HEK293T (cell line): ENCODE measurements around the gene EPHB2.

Experiments used
- CTCF ChIA-PET: fragments of 350-600 bp; formaldehyde crosslinking; extraction: SDS; loops from one replicate; lab custom pipeline; 2021; ENCODE audit warnings: antibody characterized with exemption, inconsistent platforms; lab: Yijun Ruan, JAX
- POLR2A ChIA-PET: fragments of 350-600 bp; formaldehyde crosslinking; extraction: SDS; loops from one replicate; lab custom pipeline; 2020; ENCODE audit warnings: antibody characterized with exemption, inconsistent platforms; lab: Yijun Ruan, JAX
- DNase-seq: peaks from one replicate; pipeline ENCODE4 v3.0.0; 2012; ENCODE audit warnings: mixed read lengths; ENCODE audit errors: extremely low spot score
- ARNT ChIP-seq: fragments of 450-650 bp; IDR thresholded peaks from 2 replicates; pipeline ENCODE4 v1.6.1; 2017; ENCODE audit warnings: mild to moderate bottlenecking
- BHLHE40 ChIP-seq: fragments of 450-650 bp; IDR thresholded peaks from 2 replicates; pipeline ENCODE4 v1.6.1; 2016; ENCODE audit warnings: mild to moderate bottlenecking, moderate library complexity, borderline replicate concordance
- CTBP1 ChIP-seq: fragments of 450-650 bp; IDR thresholded peaks from 2 replicates; pipeline ENCODE4 v1.6.1; 2016; ENCODE audit warnings: borderline replicate concordance
- ELF4 ChIP-seq: fragments of 450-650 bp; IDR thresholded peaks from 2 replicates; pipeline ENCODE4 v1.6.1; 2017; ENCODE audit warnings: antibody characterized with exemption
- FOXA1 ChIP-seq: fragments of 450-650 bp; IDR thresholded peaks from 2 replicates; pipeline ENCODE4 v1.6.1; 2016; ENCODE audit warnings: mild to moderate bottlenecking
- FOXK2 ChIP-seq: fragments of 450-650 bp; IDR thresholded peaks from 2 replicates; pipeline ENCODE4 v1.6.1; 2016; ENCODE audit warnings: mild to moderate bottlenecking
- FOXM1 ChIP-seq: fragments of 450-650 bp; IDR thresholded peaks from 2 replicates; pipeline ENCODE4 v1.6.1; 2017; ENCODE audit warnings: mild to moderate bottlenecking, borderline replicate concordance
- HDGF ChIP-seq: fragments of 450-650 bp; IDR thresholded peaks from 2 replicates; pipeline ENCODE4 v1.6.1; 2017; ENCODE audit warnings: antibody characterized with exemption, borderline replicate concordance
- L3MBTL2 ChIP-seq: fragments of 450-650 bp; conservative IDR thresholded peaks from 2 replicates; pipeline ENCODE4 v1.6.1; 2016; ENCODE audit warnings: mild to moderate bottlenecking
- LEF1 ChIP-seq: fragments of 450-650 bp; IDR thresholded peaks from 2 replicates; pipeline ENCODE4 v1.6.1; 2017; ENCODE audit warnings: mild to moderate bottlenecking, borderline replicate concordance
- NFRKB ChIP-seq: fragments of 450-650 bp; IDR thresholded peaks from 2 replicates; pipeline ENCODE4 v1.6.1; 2016; ENCODE audit warnings: mild to moderate bottlenecking, moderate library complexity
- SP1 ChIP-seq: fragments of 450-650 bp; IDR thresholded peaks from 2 replicates; pipeline ENCODE4 v1.6.1; 2017
- SUZ12 ChIP-seq: fragments of 450-650 bp; IDR thresholded peaks from 2 replicates; pipeline ENCODE4 v1.6.1; 2016; ENCODE audit warnings: mild to moderate bottlenecking
- TARDBP ChIP-seq: fragments of 450-650 bp; IDR thresholded peaks from 2 replicates; pipeline ENCODE4 v1.6.1; 2016
- ZNF384 ChIP-seq: fragments of 450-650 bp; IDR thresholded peaks from 2 replicates; pipeline ENCODE4 v1.6.1; 2016
- TF ChIP-seq, protein P1 (sequence below): fragments of 450-650 bp; IDR thresholded peaks from 2 replicates; pipeline ENCODE4 v1.6.1; 2016

EPHB2 gene

DNA sequence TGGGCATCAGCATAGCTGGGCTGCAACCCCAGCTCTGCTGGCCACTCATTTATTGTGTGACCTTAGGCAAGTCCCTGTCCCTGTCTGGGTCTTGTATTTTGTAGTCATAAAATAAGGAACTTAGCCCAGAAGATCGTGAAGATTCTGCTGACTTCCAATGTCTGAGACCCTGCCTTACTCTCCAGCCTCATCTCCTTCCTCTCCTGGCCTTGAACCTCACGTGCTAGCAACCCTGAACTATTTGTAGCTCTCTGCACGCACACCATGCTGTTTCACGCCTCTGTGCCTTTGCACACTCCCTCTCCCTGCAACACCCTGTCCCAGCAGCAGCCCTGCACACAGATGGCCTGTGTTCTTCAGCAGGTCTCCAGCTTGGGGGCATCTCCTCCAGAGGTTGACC is 140.9 kb downstream of the EPHB2 start:
- POLR2A ChIA-PET: no interaction called here
- DNase-seq: no peak
- TF ChIP-seq LEF1 (no peak), ARNT (no peak), L3MBTL2 (no peak), SUZ12 (no peak), HDGF (no peak), CTBP1 (no peak), ELF4 (no peak), SP1 (no peak), ZNF384 (no peak), BHLHE40 (no peak), FOXK2 (no peak), FOXM1 (no peak), FOXA1 (no peak), TARDBP (no peak), NFRKB (no peak)
- TF ChIP-seq, protein P1, sequence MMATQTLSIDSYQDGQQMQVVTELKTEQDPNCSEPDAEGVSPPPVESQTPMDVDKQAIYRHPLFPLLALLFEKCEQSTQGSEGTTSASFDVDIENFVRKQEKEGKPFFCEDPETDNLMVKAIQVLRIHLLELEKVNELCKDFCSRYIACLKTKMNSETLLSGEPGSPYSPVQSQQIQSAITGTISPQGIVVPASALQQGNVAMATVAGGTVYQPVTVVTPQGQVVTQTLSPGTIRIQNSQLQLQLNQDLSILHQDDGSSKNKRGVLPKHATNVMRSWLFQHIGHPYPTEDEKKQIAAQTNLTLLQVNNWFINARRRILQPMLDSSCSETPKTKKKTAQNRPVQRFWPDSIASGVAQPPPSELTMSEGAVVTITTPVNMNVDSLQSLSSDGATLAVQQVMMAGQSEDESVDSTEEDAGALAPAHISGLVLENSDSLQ: no peak
- CTCF ChIA-PET: no interaction called here

DNA sequence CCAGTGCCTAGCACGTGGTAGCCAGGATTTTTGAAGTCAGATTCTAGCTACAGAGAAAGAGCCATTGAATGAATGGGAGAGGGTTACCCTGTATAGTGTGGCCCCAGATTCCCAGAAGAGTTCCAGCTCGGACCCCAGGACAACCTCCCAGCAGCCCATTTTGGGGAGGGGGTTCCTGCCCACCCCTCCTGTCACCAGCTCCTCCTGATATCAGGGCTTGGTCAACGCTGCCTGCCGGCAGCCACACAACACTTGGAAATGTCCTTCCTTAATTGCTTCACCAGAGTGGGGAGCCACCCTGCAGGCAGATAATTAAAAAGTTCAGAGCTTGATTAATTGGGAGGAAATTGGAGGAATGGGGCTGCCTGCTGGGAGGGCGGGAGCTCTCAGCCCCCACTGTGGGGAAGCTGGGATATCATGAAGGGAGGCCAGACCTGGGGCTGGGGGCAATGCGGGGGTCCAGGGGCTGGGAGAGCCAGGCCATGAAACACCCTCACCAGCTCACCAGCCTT is 141.6 kb downstream of the EPHB2 start:
- POLR2A ChIA-PET: no interaction called here
- TF ChIP-seq FOXA1: no peak
- TF ChIP-seq L3MBTL2: no peak
- no peak for TF ChIP-seq FOXK2
- no peak for TF ChIP-seq LEF1
- TF ChIP-seq TARDBP: no peak
- TF ChIP-seq SP1: no peak
- TF ChIP-seq ARNT: no peak
- no peak for TF ChIP-seq CTBP1
- TF ChIP-seq ZNF384: no peak
- no peak for TF ChIP-seq SUZ12
- no peak for TF ChIP-seq FOXM1
- TF ChIP-seq HDGF: no peak
- CTCF ChIA-PET: interaction anchor here (0.9 to 2.1 kb wide), 2 partner anchors 10 to 148 kb away, joined by 3 to 7 read pairs; no protein-coding TSS in a partner anchor
- no peak for DNase-seq

DNA sequence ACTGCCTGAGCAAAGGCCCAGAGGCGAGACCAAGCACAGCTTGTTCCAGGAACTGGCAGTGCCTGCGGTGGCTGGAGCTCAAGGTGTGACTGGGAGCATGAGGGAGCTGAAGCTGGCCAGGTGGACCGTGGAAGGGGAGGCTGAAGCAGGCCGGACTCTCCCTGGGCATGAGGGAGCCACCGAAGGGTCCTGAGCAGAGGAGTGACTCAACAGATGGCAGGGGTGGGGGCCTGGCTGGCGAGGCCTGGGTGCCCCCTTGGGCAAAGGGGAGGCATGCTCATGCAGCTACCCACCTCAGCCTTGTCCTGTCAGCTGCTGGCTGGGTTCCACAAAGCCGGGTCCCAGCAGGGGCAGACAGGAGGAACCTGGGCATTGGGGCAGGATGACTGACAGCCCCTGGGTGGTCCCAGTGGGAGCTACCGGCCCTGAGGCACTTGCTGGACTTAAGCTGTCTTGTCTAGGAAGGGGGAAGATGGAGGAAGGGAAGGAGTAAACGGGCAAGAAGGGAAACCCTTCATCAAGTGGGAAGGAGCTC is 143.1 kb downstream of the EPHB2 start:
- DNase-seq: no peak
- TF ChIP-seq TARDBP (no peak), LEF1 (no peak), ZNF384 (no peak), HDGF (no peak), FOXK2 (no peak), FOXA1 (no peak), ARNT (no peak)
- TF ChIP-seq, protein P1: 0 out of 2 replicates have a peak, but pooled peaks have one; percentile 31
- CTCF ChIA-PET: interaction anchor here (2.1 kb wide), 1 partner anchor 8 kb away, joined by 7 read pairs; no protein-coding TSS in a partner anchor
- POLR2A ChIA-PET: no interaction called here

GRCh38 chr1:22854688-22855565 is 144.3 kb downstream of the EPHB2 start:
- ChIA-PET POLR2A (no interaction called here), CTCF (no interaction called here)

More at GRCh38 chr1:22854688-22855565, 144.3 kb downstream of the EPHB2 start:
- TF ChIP-seq HDGF (no peak), CTBP1 (no peak), SP1 (no peak), L3MBTL2 (no peak), SUZ12 (no peak), NFRKB (no peak), BHLHE40 (no peak), ELF4 (no peak), FOXK2 (no peak), FOXM1 (no peak), TARDBP (no peak), ARNT (no peak), ZNF384 (no peak), FOXA1 (no peak), LEF1 (no peak)
- TF ChIP-seq, protein P1: no peak
- DNase-seq: no peak
